ENCODE results near the gene OCA2.

The OCA2 gene

DNA sequence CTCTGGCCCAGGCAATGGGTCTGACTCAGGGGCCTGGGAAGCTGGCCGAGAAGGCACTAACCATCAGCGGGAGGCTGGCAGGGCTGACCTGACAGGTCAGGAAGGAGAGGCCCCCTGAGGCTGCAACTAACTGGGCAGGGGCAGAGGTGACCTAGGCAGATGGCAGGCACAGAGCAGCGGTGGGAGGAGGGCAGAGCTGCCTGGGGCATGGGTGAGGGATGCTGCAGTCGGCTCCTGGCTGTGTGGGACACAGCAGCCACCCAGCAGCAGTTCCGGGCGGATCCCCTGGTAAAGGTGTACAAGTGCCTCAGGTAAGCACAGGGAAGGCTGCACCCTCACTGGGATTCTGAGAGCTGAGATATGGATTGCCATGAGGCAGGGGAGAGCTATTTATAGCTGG, 236.1 kb downstream of the OCA2 start:
- TF ChIP-seq, protein P1, sequence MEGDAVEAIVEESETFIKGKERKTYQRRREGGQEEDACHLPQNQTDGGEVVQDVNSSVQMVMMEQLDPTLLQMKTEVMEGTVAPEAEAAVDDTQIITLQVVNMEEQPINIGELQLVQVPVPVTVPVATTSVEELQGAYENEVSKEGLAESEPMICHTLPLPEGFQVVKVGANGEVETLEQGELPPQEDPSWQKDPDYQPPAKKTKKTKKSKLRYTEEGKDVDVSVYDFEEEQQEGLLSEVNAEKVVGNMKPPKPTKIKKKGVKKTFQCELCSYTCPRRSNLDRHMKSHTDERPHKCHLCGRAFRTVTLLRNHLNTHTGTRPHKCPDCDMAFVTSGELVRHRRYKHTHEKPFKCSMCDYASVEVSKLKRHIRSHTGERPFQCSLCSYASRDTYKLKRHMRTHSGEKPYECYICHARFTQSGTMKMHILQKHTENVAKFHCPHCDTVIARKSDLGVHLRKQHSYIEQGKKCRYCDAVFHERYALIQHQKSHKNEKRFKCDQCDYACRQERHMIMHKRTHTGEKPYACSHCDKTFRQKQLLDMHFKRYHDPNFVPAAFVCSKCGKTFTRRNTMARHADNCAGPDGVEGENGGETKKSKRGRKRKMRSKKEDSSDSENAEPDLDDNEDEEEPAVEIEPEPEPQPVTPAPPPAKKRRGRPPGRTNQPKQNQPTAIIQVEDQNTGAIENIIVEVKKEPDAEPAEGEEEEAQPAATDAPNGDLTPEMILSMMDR (IDR thresholded peaks at IDR 0.05; ENCODE audit: low read depth, low read length, missing control alignments) = no peak
- no peak for DNase-seq (ENCODE audit: extremely low read depth, low read depth)
- H3K4me3 ChIP-seq (replicated peaks; ENCODE audit: low read depth, low read length) = no peak overlapping the region

DNA sequence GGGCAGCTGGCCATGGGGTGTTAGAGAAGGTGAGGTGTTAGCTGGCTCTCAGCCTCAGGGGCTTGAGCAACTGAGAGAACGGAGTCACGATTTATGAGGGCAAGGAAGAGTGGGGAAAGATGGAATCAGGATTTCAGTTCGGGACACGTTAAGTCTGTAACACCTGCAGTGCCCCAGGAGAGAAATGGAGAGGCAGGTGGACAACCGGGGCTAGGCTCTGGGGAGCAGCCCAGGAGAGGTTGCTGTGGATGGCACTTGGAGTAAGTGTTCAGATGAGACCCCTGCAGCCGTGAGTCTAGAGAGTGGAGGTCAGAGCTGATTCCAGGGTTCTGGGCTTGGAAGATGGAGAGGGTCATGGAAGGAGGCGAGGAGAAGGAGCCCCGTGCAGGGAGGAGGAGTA, 237.9 kb downstream of the OCA2 start:
- TF ChIP-seq, protein P1 (IDR thresholded peaks at IDR 0.05; ENCODE audit: low read depth, low read length, missing control alignments) = no peak

DNA sequence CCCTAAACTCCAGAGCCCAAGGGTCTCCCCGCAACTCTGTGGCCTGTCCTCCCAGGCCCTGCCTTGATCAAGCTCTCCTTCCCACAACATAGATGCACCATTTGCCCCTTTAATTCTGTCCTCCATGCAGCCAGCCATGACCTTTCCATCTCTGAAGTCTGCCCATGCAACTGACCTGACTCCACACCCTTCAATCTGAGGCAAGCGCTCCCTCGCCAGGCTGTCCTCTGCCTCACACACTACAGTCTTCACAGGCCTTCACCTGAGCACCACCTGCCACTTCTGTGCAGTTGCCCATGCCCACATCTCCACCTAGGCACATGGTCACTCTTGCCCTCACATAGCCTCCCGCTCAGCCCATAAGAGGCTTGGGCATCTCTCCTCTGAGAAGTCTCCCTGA, 244.0 kb downstream of the OCA2 start:
- no peak overlapping the region for H3K4me3 ChIP-seq (replicated peaks; ENCODE audit: low read depth, low read length)
- DNase-seq (ENCODE audit: extremely low read depth, low read depth) = no peak
- TF ChIP-seq, protein P1 (IDR thresholded peaks at IDR 0.05; ENCODE audit: low read depth, low read length, missing control alignments) = no peak

More for the DNA sequence above, 237.9 kb downstream of the OCA2 start:
- no peak overlapping the region for H3K4me3 ChIP-seq (replicated peaks; ENCODE audit: low read depth, low read length)
- DNase-seq (ENCODE audit: extremely low read depth, low read depth) = no peak

DNA sequence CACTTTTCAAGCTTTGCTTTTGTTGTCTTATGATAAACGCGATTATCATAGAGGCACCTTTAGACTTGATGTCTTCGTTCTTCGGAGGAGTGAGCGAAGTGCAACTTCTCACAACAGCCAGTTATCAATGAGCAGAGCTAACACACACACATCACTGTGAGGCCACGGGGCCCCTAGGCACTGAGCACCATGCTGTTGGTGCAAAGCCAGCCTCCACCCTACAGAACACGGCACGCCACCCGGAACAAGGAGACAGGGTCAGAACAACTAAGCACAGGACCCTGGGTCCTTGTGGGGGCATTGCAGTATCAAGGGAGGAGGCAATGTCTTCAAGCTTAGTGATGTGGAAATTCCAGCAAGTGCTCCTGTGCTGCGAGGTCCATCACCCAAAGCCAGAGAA, 244.5 kb downstream of the OCA2 start:
- DNase-seq (ENCODE audit: extremely low read depth, low read depth) = no peak
- H3K4me3 ChIP-seq (replicated peaks; ENCODE audit: low read depth, low read length) = no peak overlapping the region
- TF ChIP-seq, protein P1 (IDR thresholded peaks at IDR 0.05; ENCODE audit: low read depth, low read length, missing control alignments) = no peak

DNA sequence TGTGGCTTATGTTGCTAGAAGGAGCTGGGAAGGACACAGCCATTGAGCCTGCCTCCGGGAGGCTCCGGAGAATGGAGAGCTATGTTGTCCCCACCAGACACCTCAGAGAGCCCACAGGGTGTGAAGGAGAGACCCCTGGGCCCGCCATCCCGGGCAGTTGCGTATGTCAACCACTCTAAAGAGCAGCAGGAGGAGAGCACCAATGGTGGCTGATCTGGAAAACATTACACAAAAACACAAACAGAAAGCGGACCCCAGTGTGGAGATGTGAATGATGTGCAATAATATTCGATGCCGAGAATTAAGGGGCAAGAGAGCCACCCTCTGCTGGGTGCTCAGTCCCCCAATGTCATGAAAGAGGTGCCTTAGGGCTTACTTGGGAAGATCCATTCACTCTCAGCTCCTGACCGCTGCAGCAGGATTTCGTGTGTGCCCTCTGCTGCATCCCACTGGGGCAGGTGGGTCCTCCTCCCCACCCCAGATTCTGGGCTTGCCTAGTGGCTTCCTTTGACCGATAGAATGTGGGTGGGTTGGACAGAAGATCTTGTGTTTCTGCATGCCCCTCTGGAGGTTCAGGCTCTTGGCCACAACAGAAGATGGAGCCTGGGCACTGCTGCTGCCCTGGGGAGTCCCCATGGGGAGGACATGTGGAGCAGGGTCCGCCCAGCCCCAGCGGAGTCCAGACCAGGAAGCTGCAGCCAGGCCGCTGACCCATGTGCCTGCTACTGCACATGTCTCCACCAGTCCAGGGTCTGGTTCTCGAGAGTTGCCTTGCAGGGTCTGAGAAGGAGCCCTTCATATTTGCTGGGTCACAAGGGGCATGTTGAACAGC, 245.3 kb downstream of the OCA2 start:
- TF ChIP-seq, protein P1 (IDR thresholded peaks at IDR 0.05; ENCODE audit: low read depth, low read length, missing control alignments) = no peak
- no peak for DNase-seq (ENCODE audit: extremely low read depth, low read depth)
- no peak overlapping the region for H3K4me3 ChIP-seq (replicated peaks; ENCODE audit: low read depth, low read length)

DNA sequence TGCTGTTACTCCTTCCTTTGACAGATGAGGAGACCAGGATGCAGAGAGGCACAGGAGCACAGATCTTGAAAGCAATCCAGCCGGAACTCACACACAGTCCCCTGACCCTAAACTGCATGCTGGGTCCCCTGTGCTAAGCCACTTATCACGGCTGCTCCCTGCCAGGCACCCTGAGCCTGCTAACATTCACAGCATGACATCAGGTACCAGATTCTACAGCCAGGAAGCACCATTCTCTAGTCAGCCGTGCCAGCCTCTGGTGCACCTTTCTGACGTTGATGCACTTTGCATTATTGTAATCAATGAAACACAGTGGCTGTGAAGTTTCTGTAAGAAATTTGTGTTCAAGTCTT, 247.3 kb downstream of the OCA2 start:
- TF ChIP-seq, protein P1 (IDR thresholded peaks at IDR 0.05; ENCODE audit: low read depth, low read length, missing control alignments) = no peak
- no peak for DNase-seq (ENCODE audit: extremely low read depth, low read depth)
- H3K4me3 ChIP-seq (replicated peaks; ENCODE audit: low read depth, low read length) = no peak overlapping the region

Measured in HFF-Myc (cell line).